Measurements from ENCODE around the gene SCPEP1.

SCPEP1 gene

GRCh38 chr17:57043276-57043675, 65.3 kb downstream of the SCPEP1 start:
- DNase-seq (ENCODE audit: low read depth in 2 of 2): no peak

- DNase-seq (ENCODE audit: low read depth in 2 of 2): no peak
Observed at GRCh38 chr17:57044976-57045867, 67.3 kb downstream of the SCPEP1 start.

- DNase-seq (ENCODE audit: low read depth in 2 of 2): no peak
Observed at GRCh38 chr17:57045868-57046704, 68.2 kb downstream of the SCPEP1 start.

GRCh38 chr17:57046749-57047148, 68.8 kb downstream of the SCPEP1 start:
- DNase-seq (ENCODE audit: low read depth in 2 of 2): no peak

- DNase-seq (ENCODE audit: low read depth in 2 of 2): no peak
Observed at GRCh38 chr17:57048096-57048495, 70.2 kb downstream of the SCPEP1 start.

- no peak for DNase-seq (ENCODE audit: low read depth in 2 of 2)
Observed at GRCh38 chr17:57050306-57050705, 72.4 kb downstream of the SCPEP1 start.

- no peak for DNase-seq (ENCODE audit: low read depth in 2 of 2)
Observed at GRCh38 chr17:57051886-57052361, 74.0 kb downstream of the SCPEP1 start.
